ENCODE data around the gene EIF5.

DNA sequence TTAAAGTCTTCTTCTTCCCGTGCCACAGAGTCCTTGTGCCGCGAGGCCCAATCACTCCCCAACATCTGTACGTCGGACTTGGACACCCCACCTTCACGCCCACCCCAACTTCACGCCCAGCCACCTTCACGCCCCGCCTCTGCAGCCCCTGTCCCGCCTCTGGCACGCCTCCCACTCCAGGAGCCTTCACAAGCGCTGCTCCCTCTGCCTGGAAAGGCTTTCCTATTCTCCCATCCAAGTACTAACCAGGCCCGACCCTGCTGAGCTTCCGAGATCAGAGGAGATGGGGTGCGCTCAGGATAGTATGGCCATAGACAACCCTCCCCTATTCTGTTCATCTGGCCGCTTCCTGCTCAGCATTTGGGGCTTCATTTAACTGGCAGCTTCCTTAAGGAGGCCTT is 17.3 kb upstream of the EIF5 start:
- TF ChIP-seq POLR2AphosphoS5 (IDR thresholded peaks at IDR 0.05; ENCODE audit: low read depth, low read length) (no peak), SIN3A (IDR thresholded peaks at IDR 0.05; ENCODE audit: low read depth) (no peak), POLR2A (IDR thresholded peaks at IDR 0.05; ENCODE audit: borderline replicate concordance, extremely low read depth, insufficient read depth, insufficient read length) (no peak), EZH2 (IDR thresholded peaks at IDR 0.05) (no peak), EZH2phosphoT487 (IDR thresholded peaks at IDR 0.05; ENCODE audit: borderline replicate concordance) (no peak), YY1 (IDR thresholded peaks at IDR 0.05; ENCODE audit: extremely low read depth, insufficient replicate concordance, low read depth, low read length) (no peak), SP1 (IDR thresholded peaks at IDR 0.05; ENCODE audit: low read depth) (no peak), JUND (IDR thresholded peaks at IDR 0.05) (no peak), ATF3 (IDR thresholded peaks at IDR 0.05) (no peak), EGR1 (IDR thresholded peaks at IDR 0.05; ENCODE audit: low read depth) (no peak), RAD21 (IDR thresholded peaks at IDR 0.05; ENCODE audit: low read depth) (no peak)
- TF ChIP-seq, protein P1, sequence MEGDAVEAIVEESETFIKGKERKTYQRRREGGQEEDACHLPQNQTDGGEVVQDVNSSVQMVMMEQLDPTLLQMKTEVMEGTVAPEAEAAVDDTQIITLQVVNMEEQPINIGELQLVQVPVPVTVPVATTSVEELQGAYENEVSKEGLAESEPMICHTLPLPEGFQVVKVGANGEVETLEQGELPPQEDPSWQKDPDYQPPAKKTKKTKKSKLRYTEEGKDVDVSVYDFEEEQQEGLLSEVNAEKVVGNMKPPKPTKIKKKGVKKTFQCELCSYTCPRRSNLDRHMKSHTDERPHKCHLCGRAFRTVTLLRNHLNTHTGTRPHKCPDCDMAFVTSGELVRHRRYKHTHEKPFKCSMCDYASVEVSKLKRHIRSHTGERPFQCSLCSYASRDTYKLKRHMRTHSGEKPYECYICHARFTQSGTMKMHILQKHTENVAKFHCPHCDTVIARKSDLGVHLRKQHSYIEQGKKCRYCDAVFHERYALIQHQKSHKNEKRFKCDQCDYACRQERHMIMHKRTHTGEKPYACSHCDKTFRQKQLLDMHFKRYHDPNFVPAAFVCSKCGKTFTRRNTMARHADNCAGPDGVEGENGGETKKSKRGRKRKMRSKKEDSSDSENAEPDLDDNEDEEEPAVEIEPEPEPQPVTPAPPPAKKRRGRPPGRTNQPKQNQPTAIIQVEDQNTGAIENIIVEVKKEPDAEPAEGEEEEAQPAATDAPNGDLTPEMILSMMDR (IDR thresholded peaks at IDR 0.05 in 2 of 3, conservative IDR thresholded peaks at IDR 0.05 in 1 of 3; ENCODE audit: borderline replicate concordance in 1 of 3, insufficient read depth in 1 of 3, low read depth in 2 of 3, low read length in 2 of 3), result no peak
- TF ChIP-seq, protein P2, sequence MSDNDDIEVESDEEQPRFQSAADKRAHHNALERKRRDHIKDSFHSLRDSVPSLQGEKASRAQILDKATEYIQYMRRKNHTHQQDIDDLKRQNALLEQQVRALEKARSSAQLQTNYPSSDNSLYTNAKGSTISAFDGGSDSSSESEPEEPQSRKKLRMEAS (IDR thresholded peaks at IDR 0.05), result no peak
- TF ChIP-seq, protein P3, sequence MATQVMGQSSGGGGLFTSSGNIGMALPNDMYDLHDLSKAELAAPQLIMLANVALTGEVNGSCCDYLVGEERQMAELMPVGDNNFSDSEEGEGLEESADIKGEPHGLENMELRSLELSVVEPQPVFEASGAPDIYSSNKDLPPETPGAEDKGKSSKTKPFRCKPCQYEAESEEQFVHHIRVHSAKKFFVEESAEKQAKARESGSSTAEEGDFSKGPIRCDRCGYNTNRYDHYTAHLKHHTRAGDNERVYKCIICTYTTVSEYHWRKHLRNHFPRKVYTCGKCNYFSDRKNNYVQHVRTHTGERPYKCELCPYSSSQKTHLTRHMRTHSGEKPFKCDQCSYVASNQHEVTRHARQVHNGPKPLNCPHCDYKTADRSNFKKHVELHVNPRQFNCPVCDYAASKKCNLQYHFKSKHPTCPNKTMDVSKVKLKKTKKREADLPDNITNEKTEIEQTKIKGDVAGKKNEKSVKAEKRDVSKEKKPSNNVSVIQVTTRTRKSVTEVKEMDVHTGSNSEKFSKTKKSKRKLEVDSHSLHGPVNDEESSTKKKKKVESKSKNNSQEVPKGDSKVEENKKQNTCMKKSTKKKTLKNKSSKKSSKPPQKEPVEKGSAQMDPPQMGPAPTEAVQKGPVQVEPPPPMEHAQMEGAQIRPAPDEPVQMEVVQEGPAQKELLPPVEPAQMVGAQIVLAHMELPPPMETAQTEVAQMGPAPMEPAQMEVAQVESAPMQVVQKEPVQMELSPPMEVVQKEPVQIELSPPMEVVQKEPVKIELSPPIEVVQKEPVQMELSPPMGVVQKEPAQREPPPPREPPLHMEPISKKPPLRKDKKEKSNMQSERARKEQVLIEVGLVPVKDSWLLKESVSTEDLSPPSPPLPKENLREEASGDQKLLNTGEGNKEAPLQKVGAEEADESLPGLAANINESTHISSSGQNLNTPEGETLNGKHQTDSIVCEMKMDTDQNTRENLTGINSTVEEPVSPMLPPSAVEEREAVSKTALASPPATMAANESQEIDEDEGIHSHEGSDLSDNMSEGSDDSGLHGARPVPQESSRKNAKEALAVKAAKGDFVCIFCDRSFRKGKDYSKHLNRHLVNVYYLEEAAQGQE (IDR thresholded peaks at IDR 0.05; ENCODE audit: low read depth), result no peak

All from HCT116 (cell line).